SK-N-SH (cell line): ENCODE data around the gene GNB5. TPM values are rescaled to one million over a fixed set of nuclear protein-coding genes. Genes with fewer than 3 reads are reported as not detected.

ENCODE experiments used
- CTCF ChIA-PET: fragments of 300-600, 350-600 bp; formaldehyde crosslinking; extraction: SDS; loops from one replicate; lab custom pipeline; 2021; lab: Yijun Ruan, JAX
- POLR2A ChIA-PET: fragments of 350-600 bp; sonication (Branson Sonifier 250); formaldehyde crosslinking; extraction: SDS; loops from one replicate; lab custom pipeline; 2020; ENCODE audit warnings: antibody characterized with exemption, inconsistent platforms; lab: Yijun Ruan, JAX
- DNase-seq: peaks from one replicate; pipeline ENCODE4 v3.0.0; 2012
- H2AFZ ChIP-seq: fragments of 200-600 bp; sonication (generic); 2 replicates; pipeline ENCODE4 v1.8.1; 2016; ENCODE audit warnings: antibody characterized with exemption, mild to moderate bottlenecking, low read depth
- H3F3A ChIP-seq: fragments of 200-600 bp; sonication (generic); replicated peaks from 2 replicates; pipeline ENCODE3; 2016; ENCODE audit warnings: antibody characterized with exemption, mild to moderate bottlenecking; ENCODE audit not compliant: insufficient read depth
- H3K27ac ChIP-seq, 2 experiments: fragments of 200-500 bp in 1 of 2; fragments of 200-600 bp in 1 of 2; sonication (Bioruptor generic) in 1 of 2; sonication (generic), shearing (Covaris generic) in 1 of 2; 2 replicates each; pipeline versions ENCODE4 v1.5.1 to v1.6.1; 2014 to 2016; ENCODE audit warnings: low read depth in 2 of 2, inconsistent platforms in 1 of 2, low read length in 1 of 2, mild to moderate bottlenecking in 1 of 2, mixed read lengths in 1 of 2
- H3K27me3 ChIP-seq: fragments of 200-600 bp; sonication (generic), shearing (Covaris generic); 2 replicates; pipeline ENCODE4 v1.6.1; 2016; ENCODE audit warnings: mixed run types; ENCODE audit not compliant: insufficient read depth
- H3K36me3 ChIP-seq, 2 experiments: fragments of 200-500 bp in 1 of 2; fragments of 200-600 bp in 1 of 2; sonication (Bioruptor generic) in 1 of 2; sonication (generic) in 1 of 2; replicated peaks in 1 of 2; 2 replicates each; pipeline versions ENCODE3 to v1.5.1; 2014 to 2016; ENCODE audit warnings: low read length in 1 of 2, mild to moderate bottlenecking in 1 of 2; ENCODE audit not compliant: insufficient read depth in 2 of 2, control insufficient read depth in 1 of 2
- H3K4me1 ChIP-seq, 2 experiments: fragments of 200-500 bp in 1 of 2; fragments of 200-600 bp in 1 of 2; sonication (Bioruptor generic) in 1 of 2; sonication (generic), shearing (Covaris generic) in 1 of 2; 2 replicates each; pipeline versions ENCODE4 v1.5.1 to v1.6.1; 2014 to 2016; ENCODE audit warnings: low read depth in 1 of 2, low read length in 1 of 2, mixed run types in 1 of 2; ENCODE audit not compliant: insufficient read depth in 2 of 2, control insufficient read depth in 1 of 2
- H3K4me2 ChIP-seq: fragments of 200-600 bp; sonication (generic), shearing (Covaris generic); 2 replicates; pipeline ENCODE4 v1.6.1; 2017; ENCODE audit warnings: mixed run types
- H3K4me3 ChIP-seq, 2 experiments: fragments of 200-500 bp in 1 of 2; fragments of 200-600 bp in 1 of 2; sonication (Bioruptor generic) in 1 of 2; sonication (generic), shearing (Covaris generic) in 1 of 2; 2 replicates each; pipeline versions ENCODE4 v1.5.1 to v1.8.1; 2014 to 2016; ENCODE audit warnings: low read depth in 2 of 2, inconsistent platforms in 1 of 2, low read length in 1 of 2, mild to moderate bottlenecking in 1 of 2, mixed read lengths in 1 of 2, moderate library complexity in 1 of 2
- H3K79me2 ChIP-seq: fragments of 200-600 bp; sonication (generic); 2 replicates; pipeline ENCODE4 v1.8.1; 2017; ENCODE audit warnings: mild to moderate bottlenecking; ENCODE audit not compliant: insufficient read depth
- H3K9ac ChIP-seq: fragments of 200-600 bp; sonication (generic); 2 replicates; pipeline ENCODE4 v1.6.1; 2017; ENCODE audit warnings: mixed run types
- H3K9me2 ChIP-seq: fragments of 200-600 bp; sonication (generic); 2 replicates; pipeline ENCODE4 v1.6.1; 2017; ENCODE audit warnings: mixed run types
- H3K9me3 ChIP-seq: fragments of 200-600 bp; sonication (generic); 2 replicates; pipeline ENCODE4 v1.6.1; 2017; ENCODE audit warnings: mixed run types, mild to moderate bottlenecking, moderate library complexity
- H4K20me1 ChIP-seq: fragments of 200-600 bp; sonication (generic); 2 replicates; pipeline ENCODE4 v1.6.1; 2017; ENCODE audit warnings: mild to moderate bottlenecking, mixed run types; ENCODE audit not compliant: insufficient read depth
- CHD2 ChIP-seq: fragments of 150-350 bp; IDR thresholded peaks from 2 replicates; pipeline ENCODE4 v1.6.1; 2018; ENCODE audit warnings: low read length; ENCODE audit not compliant: partially characterized antibody
- FOSL2 ChIP-seq: IDR thresholded peaks from 2 replicates; pipeline ENCODE4 v1.4.0; 2012; ENCODE audit warnings: low read depth, mild to moderate bottlenecking, moderate library complexity, borderline replicate concordance
- FOXJ3 ChIP-seq: sonication (generic); formaldehyde crosslinking; IDR thresholded peaks from 2 replicates; pipeline ENCODE4 v1.5.1; 2020; ENCODE audit warnings: mild to moderate bottlenecking, missing genetic modification reagents
- GATA2 ChIP-seq: sonication (generic); formaldehyde crosslinking; IDR thresholded peaks from 2 replicates; pipeline ENCODE4 v1.5.0; 2020; ENCODE audit warnings: mild to moderate bottlenecking, missing genetic modification reagents
- IRF3 ChIP-seq: fragments of 150-350 bp; IDR thresholded peaks from 2 replicates; pipeline ENCODE4 v1.6.1; 2016; ENCODE audit warnings: mild to moderate bottlenecking, low read depth, low read length
- JUND ChIP-seq: IDR thresholded peaks from 2 replicates; pipeline ENCODE4 v1.4.0; 2012
- MEF2A ChIP-seq: IDR thresholded peaks from 2 replicates; pipeline ENCODE4 v1.4.0; 2012; ENCODE audit warnings: low read depth, borderline replicate concordance
- MXI1 ChIP-seq: IDR thresholded peaks from 2 replicates; pipeline ENCODE4 v1.6.1; 2012; ENCODE audit warnings: mild to moderate bottlenecking, low read depth, low read length, improper control_type of control experiment
- POLR2AphosphoS5 ChIP-seq: IDR thresholded peaks from 2 replicates; pipeline ENCODE4 v1.6.1; 2012; ENCODE audit warnings: low read depth, low read length
- RAD21 ChIP-seq: IDR thresholded peaks from 2 replicates; pipeline ENCODE4 v1.6.1; 2012; ENCODE audit warnings: mild to moderate bottlenecking, low read length
- REST ChIP-seq: IDR thresholded peaks from 2 replicates; pipeline ENCODE4 v1.6.1; 2012; ENCODE audit warnings: mild to moderate bottlenecking, low read depth, low read length, moderate library complexity
- RFX5 ChIP-seq: IDR thresholded peaks from 2 replicates; pipeline ENCODE4 v1.6.1; 2012; ENCODE audit warnings: mild to moderate bottlenecking, improper control_type of control experiment, low read length
- SIN3A ChIP-seq: IDR thresholded peaks from 2 replicates; pipeline ENCODE4 v1.6.1; 2012; ENCODE audit warnings: low read depth, mild to moderate bottlenecking, low read length, moderate library complexity, borderline replicate concordance
- USF2 ChIP-seq: fragments of 150-350 bp; IDR thresholded peaks from 2 replicates; pipeline ENCODE4 v1.6.1; 2017; ENCODE audit warnings: antibody characterized with exemption, low read length, low read depth, borderline replicate concordance
- ZBTB33 ChIP-seq: IDR thresholded peaks from 2 replicates; pipeline ENCODE4 v1.4.0; 2012; ENCODE audit warnings: low read depth, borderline replicate concordance
- WGBS: methylation state at CpG from one replicate; pipeline ENCODE4 v1.1.6; 2017; ENCODE audit warnings: low lambda C conversion rate; 5-methylcytosine and 5-hydroxymethylcytosine counted together
- polyA plus RNA-seq, 3 experiments: library from polyadenylated mRNA; depleted of rRNA; stranded (reverse); fragments of >200 nt; gene quantifications; 2 replicates each; pipeline ENCODE4 v1.2.3, GENCODE V29; 2012

GNB5 gene
- polyA plus RNA-seq, 1 of the 3 experiments (the other 2 are of a cell fraction), result 73.7 TPM

GRCh38 chr15:52121006-52121405 is 70.2 kb downstream of the GNB5 start (continued):
- TF ChIP-seq IRF3 (no peak), FOSL2 (no peak), ZBTB33 (no peak), USF2 (no peak), SIN3A (no peak), JUND (no peak), POLR2AphosphoS5 (no peak)
- TF ChIP-seq, all 33 proteins: peak for 0

- Histone ChIP-seq H3K4me3 (no peak overlapping the region), H2AFZ (no peak overlapping the region)
- POLR2A ChIA-PET, result no interaction called here
- CTCF ChIA-PET, result interaction anchor here (0.6 to 2.3 kb wide), 4 partner anchors 19 to 608 kb away, joined by 3 to 8 read pairs (median 4); no protein-coding TSS in a partner anchor
- TF ChIP-seq MEF2A (no peak), RAD21 (no peak), CHD2 (no peak), REST (no peak), ZBTB33 (no peak), MXI1 (no peak), RFX5 (no peak), USF2 (no peak), GATA2 (CRISPR knock-in tag) (no peak), FOXJ3 (CRISPR knock-in tag) (no peak)
- TF ChIP-seq, all 33 proteins: peak for 0
- Histone ChIP-seq H3K9me2 (no peaks in the 10 kb centered on the region), H3K9me3 (no peaks in the 10 kb centered on the region), H3F3A (peaks cover 4% of the 10 kb centered on the region), H3K79me2 (no peaks in the 10 kb centered on the region), H3K36me3 (no peaks in the 10 kb centered on the region), H3K4me1 (peaks cover 12% of the 10 kb centered on the region in 2 experiments; a peak in 2 of 4 replicates), H3K9ac (no peak overlapping the region), H3K27ac (no peak overlapping the region), H3K27me3 (no peaks in the 10 kb centered on the region), H3K4me2 (no peak overlapping the region), H4K20me1 (no peaks in the 10 kb centered on the region)
- 100% methylated on average over 2 of the region's 2 CpGs for WGBS
- DNase-seq, result no peak
Measured at GRCh38 chr15:52120488-52120887, 70.7 kb downstream of the GNB5 start.
